Karpas-422 (cell line): Measurements from ENCODE around the gene RAPGEF2. TPM values are rescaled to one million over a fixed set of nuclear protein-coding genes. Genes with fewer than 3 reads are reported as not detected.

Experiments used
- DNase-seq: peaks from one replicate; pipeline ENCODE4 v3.0.0-alpha.2; 2015
- H2AFZ ChIP-seq: fragments of 200-600 bp; sonication (generic); 2 replicates; pipeline ENCODE4 v1.6.1; 2014; ENCODE audit warnings: antibody characterized with exemption, low read length, mixed read lengths
- H3K27ac ChIP-seq: fragments of 200-600 bp; sonication (generic); 2 replicates; pipeline ENCODE4 v1.5.1; 2014; ENCODE audit warnings: mild to moderate bottlenecking, low read length, moderate library complexity
- H3K27me3 ChIP-seq: fragments of 200-600 bp; sonication (generic); 2 replicates; pipeline ENCODE4 v1.6.1; 2014; ENCODE audit warnings: low read length, mixed read lengths
- H3K36me3 ChIP-seq: fragments of 200-600 bp; sonication (generic); 2 replicates; pipeline ENCODE4 v1.6.1; 2014; ENCODE audit warnings: low read length, mixed read lengths; ENCODE audit not compliant: insufficient read depth
- H3K4me1 ChIP-seq: fragments of 200-600 bp; sonication (generic); 2 replicates; pipeline ENCODE4 v1.6.1; 2014; ENCODE audit warnings: mild to moderate bottlenecking, low read length, mixed read lengths
- H3K4me2 ChIP-seq: fragments of 200-600 bp; sonication (generic); 2 replicates; pipeline ENCODE4 v1.6.1; 2014; ENCODE audit warnings: low read length, low read depth, mild to moderate bottlenecking; ENCODE audit not compliant: poor library complexity, severe bottlenecking
- H3K4me3 ChIP-seq: fragments of 200-600 bp; sonication (generic); 2 replicates; pipeline ENCODE4 v1.5.1; 2014; ENCODE audit warnings: mild to moderate bottlenecking, antibody characterized with exemption, low read length, mixed read lengths
- H3K79me2 ChIP-seq: fragments of 200-600 bp; sonication (generic); 2 replicates; pipeline ENCODE4 v1.6.1; 2014; ENCODE audit warnings: mild to moderate bottlenecking, low read length, mixed read lengths
- H3K9ac ChIP-seq: fragments of 200-600 bp; sonication (generic); 2 replicates; pipeline ENCODE4 v1.6.0; 2014; ENCODE audit warnings: low read length
- H3K9me2 ChIP-seq: fragments of 200-600 bp; sonication (generic), shearing (Covaris generic); replicated peaks from 2 replicates; pipeline ENCODE4 v1.6.0; 2014; ENCODE audit warnings: mild to moderate bottlenecking, low read length, moderate library complexity; ENCODE audit not compliant: insufficient read depth
- H3K9me3 ChIP-seq: fragments of 300-700, 200-600 bp; sonication (generic); 2 replicates; pipeline ENCODE4 v1.6.1; 2014; ENCODE audit warnings: low read length, mixed read lengths
- H4K20me1 ChIP-seq: fragments of 200-600 bp; sonication (generic); 2 replicates; pipeline ENCODE4 v1.6.1; 2014; ENCODE audit warnings: mild to moderate bottlenecking, antibody characterized with exemption, low read length, low read depth; ENCODE audit not compliant: insufficient read depth
- total RNA-seq: library from RNA; depleted of rRNA; stranded (reverse); fragments of >200 nt; shearing (Covaris generic); gene quantifications from 2 replicates; pipeline ENCODE4 v1.2.3, GENCODE V29; 2014; ENCODE audit warnings: low replicate concordance

RAPGEF2 gene
- total RNA-seq, 1 experiment from 2014 or later, result 5.4 TPM

DNA sequence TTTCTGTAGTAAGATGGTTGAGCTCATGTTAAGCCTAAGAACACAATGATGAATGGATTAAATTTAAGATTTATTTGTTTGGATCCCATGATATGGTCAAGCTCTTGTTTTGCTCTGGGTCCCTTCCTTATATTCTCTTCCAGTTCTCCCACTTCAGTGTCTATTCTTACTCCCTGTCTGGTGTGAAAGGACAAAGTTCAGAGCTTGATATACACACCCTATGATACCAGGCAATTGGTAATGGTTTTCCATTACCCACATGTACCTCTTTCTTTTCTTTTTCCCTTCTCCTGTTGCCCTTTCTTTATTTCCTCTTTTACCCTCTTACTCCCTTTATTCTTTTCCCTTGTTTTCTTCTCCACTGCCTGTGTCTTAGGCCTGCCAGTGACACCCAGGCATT is 223.6 kb downstream of the RAPGEF2 start:
- Histone ChIP-seq H3K27me3 (no peaks in the 10 kb centered on the region), H3K4me1 (no peaks in the 10 kb centered on the region), H3K27ac (no peak overlapping the region), H2AFZ (no peak overlapping the region), H3K79me2 (no peaks in the 10 kb centered on the region), H3K4me3 (no peak overlapping the region), H3K9me3 (no peaks in the 10 kb centered on the region), H3K9me2 (no peaks in the 10 kb centered on the region), H3K36me3 (no peaks in the 10 kb centered on the region), H3K4me2 (no peak overlapping the region), H4K20me1 (no peaks in the 10 kb centered on the region), H3K9ac (no peak overlapping the region)
- no peak for DNase-seq

DNA sequence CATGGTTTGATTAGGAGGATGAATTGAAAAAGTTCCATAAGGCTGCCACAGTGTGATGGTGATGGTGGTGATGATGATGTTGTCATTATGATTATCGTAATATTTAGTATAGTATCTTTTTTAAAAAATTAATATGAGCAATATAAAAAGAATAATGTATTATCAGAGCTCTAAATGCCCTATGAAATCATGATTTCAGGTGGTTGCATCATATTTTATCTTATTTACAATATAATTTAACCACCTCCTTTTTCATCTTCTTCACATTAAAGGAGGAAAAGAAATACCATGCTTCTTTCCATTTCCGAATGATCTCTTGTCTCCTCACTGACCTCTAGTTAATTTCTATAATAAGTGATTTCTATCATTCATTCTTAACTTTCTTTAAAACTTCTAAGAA is 225.9 kb downstream of the RAPGEF2 start:
- no peak overlapping the region for H3K4me3 ChIP-seq
- no peaks in the 10 kb centered on the region for H3K9me3 ChIP-seq
- H3K36me3 ChIP-seq, result no peaks in the 10 kb centered on the region
- no peaks in the 10 kb centered on the region for H4K20me1 ChIP-seq
- H2AFZ ChIP-seq, result no peak overlapping the region
- H3K27me3 ChIP-seq, result no peaks in the 10 kb centered on the region
- no peak overlapping the region for H3K9ac ChIP-seq
- no peak overlapping the region for H3K4me2 ChIP-seq
- no peaks in the 10 kb centered on the region for H3K4me1 ChIP-seq
- no peak overlapping the region for H3K27ac ChIP-seq
- no peak for DNase-seq
- no peaks in the 10 kb centered on the region for H3K9me2 ChIP-seq
- H3K79me2 ChIP-seq, result no peaks in the 10 kb centered on the region

DNA sequence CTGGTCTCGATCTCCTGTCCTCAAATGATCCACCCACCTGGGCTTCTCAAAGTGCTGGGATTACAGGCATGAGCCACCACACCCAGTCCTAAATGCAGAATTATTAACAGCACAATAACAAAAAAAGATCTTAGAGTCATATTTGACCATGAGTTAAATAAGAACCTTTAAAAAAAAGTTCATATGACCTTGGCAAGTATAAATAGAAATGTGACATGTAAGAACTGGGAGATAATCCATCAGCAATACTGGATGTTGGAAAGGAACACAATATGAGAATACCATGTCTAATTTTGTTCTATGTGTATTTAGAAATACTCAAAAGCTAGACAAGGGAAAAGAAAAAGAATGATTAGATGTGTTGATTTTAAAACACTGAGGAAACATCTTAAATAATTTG is 231.6 kb downstream of the RAPGEF2 start:
- no peak overlapping the region for H3K4me3 ChIP-seq
- no peaks in the 10 kb centered on the region for H3K36me3 ChIP-seq
- H3K27me3 ChIP-seq, result no peaks in the 10 kb centered on the region

GRCh38 chr4:159337041-159337440 is 234.2 kb downstream of the RAPGEF2 start:
- no peak for DNase-seq
- no peaks in the 10 kb centered on the region for H3K27me3 ChIP-seq
- H4K20me1 ChIP-seq, result no peaks in the 10 kb centered on the region

More for the DNA sequence above, 231.6 kb downstream of the RAPGEF2 start:
- H4K20me1 ChIP-seq, result no peaks in the 10 kb centered on the region
- no peak overlapping the region for H3K27ac ChIP-seq
- H3K9me2 ChIP-seq, result no peaks in the 10 kb centered on the region
- H3K4me2 ChIP-seq, result no peak overlapping the region
- H3K79me2 ChIP-seq, result no peaks in the 10 kb centered on the region
- H2AFZ ChIP-seq, result no peak overlapping the region
- no peaks in the 10 kb centered on the region for H3K9me3 ChIP-seq
- H3K9ac ChIP-seq, result no peak overlapping the region
- DNase-seq, result no peak
- H3K4me1 ChIP-seq, result no peaks in the 10 kb centered on the region

GRCh38 chr4:159341522-159341921 is 238.6 kb downstream of the RAPGEF2 start:
- H3K9me3 ChIP-seq, result no peaks in the 10 kb centered on the region
- no peak overlapping the region for H3K4me3 ChIP-seq

More at GRCh38 chr4:159337041-159337440, 234.2 kb downstream of the RAPGEF2 start:
- Histone ChIP-seq H3K4me3 (no peak overlapping the region), H3K79me2 (no peaks in the 10 kb centered on the region), H3K4me2 (no peak overlapping the region), H3K36me3 (no peaks in the 10 kb centered on the region), H3K9me2 (no peaks in the 10 kb centered on the region), H3K9me3 (no peaks in the 10 kb centered on the region), H2AFZ (no peak overlapping the region), H3K4me1 (no peaks in the 10 kb centered on the region), H3K27ac (no peak overlapping the region), H3K9ac (no peak overlapping the region)

GRCh38 chr4:159342374-159342773 is 239.5 kb downstream of the RAPGEF2 start:
- no peak for DNase-seq
- H3K4me2 ChIP-seq, result no peak overlapping the region

More at GRCh38 chr4:159341522-159341921, 238.6 kb downstream of the RAPGEF2 start:
- Histone ChIP-seq H3K9ac (no peak overlapping the region), H3K4me1 (no peaks in the 10 kb centered on the region), H3K4me2 (no peak overlapping the region), H3K27ac (no peak overlapping the region), H4K20me1 (no peaks in the 10 kb centered on the region), H3K9me2 (no peaks in the 10 kb centered on the region), H3K79me2 (no peaks in the 10 kb centered on the region), H3K27me3 (no peaks in the 10 kb centered on the region), H2AFZ (no peak overlapping the region), H3K36me3 (no peaks in the 10 kb centered on the region)
- no peak for DNase-seq

DNA sequence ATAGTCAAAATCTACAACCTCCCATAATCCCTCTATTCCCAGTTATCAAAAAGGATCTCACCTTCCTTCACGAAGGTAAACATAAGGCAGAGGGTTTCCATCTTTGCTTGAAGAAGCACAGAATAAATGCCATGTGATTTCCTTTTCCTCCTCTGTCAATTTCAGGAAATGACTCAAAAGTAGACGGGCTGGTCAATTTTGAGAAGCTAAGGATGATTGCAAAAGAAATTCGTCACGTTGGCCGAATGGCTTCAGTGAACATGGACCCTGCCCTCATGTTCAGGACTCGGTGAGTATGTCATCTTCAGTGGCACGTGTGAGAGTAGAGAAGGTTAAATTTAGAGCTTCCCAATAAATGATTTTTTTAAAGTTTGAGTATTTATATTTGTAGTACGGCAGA is 240.2 kb downstream of the RAPGEF2 start:
- Histone ChIP-seq H3K9me2 (no peaks in the 10 kb centered on the region; the same call in 1 of the 2 replicates), H2AFZ (no peak overlapping the region), H3K4me3 (no peak overlapping the region), H3K9ac (no peak overlapping the region), H3K9me3 (no peaks in the 10 kb centered on the region), H4K20me1 (no peaks in the 10 kb centered on the region), H3K36me3 (no peaks in the 10 kb centered on the region), H3K27me3 (no peaks in the 10 kb centered on the region), H3K79me2 (no peaks in the 10 kb centered on the region), H3K27ac (no peak overlapping the region), H3K4me2 (no peak overlapping the region), H3K4me1 (no peaks in the 10 kb centered on the region)
- DNase-seq, result no peak

More at GRCh38 chr4:159342374-159342773, 239.5 kb downstream of the RAPGEF2 start:
- Histone ChIP-seq H3K4me1 (no peaks in the 10 kb centered on the region), H3K9me3 (no peaks in the 10 kb centered on the region), H3K9ac (no peak overlapping the region), H4K20me1 (no peaks in the 10 kb centered on the region), H3K9me2 (no peaks in the 10 kb centered on the region), H2AFZ (no peak overlapping the region), H3K27ac (no peak overlapping the region), H3K79me2 (no peaks in the 10 kb centered on the region), H3K27me3 (no peaks in the 10 kb centered on the region), H3K36me3 (no peaks in the 10 kb centered on the region), H3K4me3 (no peak overlapping the region)

DNA sequence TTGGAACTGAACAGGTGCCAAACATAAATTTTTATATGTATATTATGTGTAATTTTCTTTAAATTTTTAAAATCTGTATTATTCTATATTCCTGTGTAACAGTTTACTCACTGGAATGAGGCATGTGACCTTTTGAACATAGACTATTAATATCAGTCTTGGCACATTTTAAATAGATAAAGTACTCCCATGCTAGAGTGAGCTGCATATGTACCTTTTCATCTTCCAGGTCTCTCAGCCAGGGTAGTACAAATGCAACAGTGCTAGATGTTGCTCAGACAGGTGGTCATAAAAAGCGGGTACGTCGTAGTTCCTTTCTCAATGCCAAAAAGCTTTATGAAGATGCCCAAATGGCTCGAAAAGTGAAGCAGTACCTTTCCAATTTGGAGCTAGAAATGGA is 242.0 kb downstream of the RAPGEF2 start:
- no peaks in the 10 kb centered on the region; the same call in 1 of the 2 replicates for H3K9me2 ChIP-seq
- H3K4me3 ChIP-seq, result no peak overlapping the region
- no peaks in the 10 kb centered on the region for H3K36me3 ChIP-seq
- H3K9ac ChIP-seq, result no peak overlapping the region
- no peaks in the 10 kb centered on the region for H3K4me1 ChIP-seq
- H3K27ac ChIP-seq, result no peak overlapping the region
- no peak for DNase-seq
- no peak overlapping the region for H2AFZ ChIP-seq
- H3K79me2 ChIP-seq, result no peaks in the 10 kb centered on the region
- H3K9me3 ChIP-seq, result no peaks in the 10 kb centered on the region
- H3K27me3 ChIP-seq, result no peaks in the 10 kb centered on the region
- no peaks in the 10 kb centered on the region for H4K20me1 ChIP-seq
- no peak overlapping the region for H3K4me2 ChIP-seq

- H3K27ac ChIP-seq, result no peak overlapping the region
- no peak overlapping the region for H3K4me2 ChIP-seq
- no peaks in the 10 kb centered on the region for H3K9me3 ChIP-seq
- no peaks in the 10 kb centered on the region; the same call in 1 of the 2 replicates for H3K9me2 ChIP-seq
- no peaks in the 10 kb centered on the region for H3K36me3 ChIP-seq
- no peak for DNase-seq
- H3K79me2 ChIP-seq, result no peaks in the 10 kb centered on the region
- H3K9ac ChIP-seq, result no peak overlapping the region
- H3K27me3 ChIP-seq, result no peaks in the 10 kb centered on the region
- H3K4me3 ChIP-seq, result no peak overlapping the region
- no peaks in the 10 kb centered on the region for H4K20me1 ChIP-seq
- H2AFZ ChIP-seq, result no peak overlapping the region
- no peaks in the 10 kb centered on the region for H3K4me1 ChIP-seq
Observed at GRCh38 chr4:159346681-159347080, 243.8 kb downstream of the RAPGEF2 start.
